ENCODE measurements around the gene VPS72. TPM values are rescaled to one million over a fixed set of nuclear protein-coding genes. Genes with fewer than 3 reads are reported as not detected.

The VPS72 gene
- total and polyA plus RNA-seq, 5 experiments from 2014 or later: 58.3 to 79.1 (median 69.7) TPM

DNA sequence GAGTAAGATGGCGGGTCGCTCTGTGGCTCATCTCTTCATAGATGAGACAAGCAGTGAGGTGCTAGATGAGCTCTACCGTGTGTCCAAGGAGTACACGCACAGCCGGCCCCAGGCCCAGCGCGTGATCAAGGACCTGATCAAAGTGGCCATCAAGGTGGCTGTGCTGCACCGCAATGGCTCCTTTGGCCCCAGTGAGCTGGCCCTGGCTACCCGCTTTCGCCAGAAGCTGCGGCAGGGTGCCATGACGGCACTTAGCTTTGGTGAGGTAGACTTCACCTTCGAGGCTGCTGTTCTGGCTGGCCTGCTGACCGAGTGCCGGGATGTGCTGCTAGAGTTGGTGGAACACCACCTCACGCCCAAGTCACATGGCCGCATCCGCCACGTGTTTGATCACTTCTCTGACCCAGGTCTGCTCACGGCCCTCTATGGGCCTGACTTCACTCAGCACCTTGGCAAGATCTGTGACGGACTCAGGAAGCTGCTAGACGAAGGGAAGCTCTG lies 31.2 kb downstream of the VPS72 start:
- POLR2A ChIA-PET: interaction anchor here (0.5 to 4.0 kb wide), 11 partner anchors 7 to 111 kb away, joined by 3 to 61 read pairs (median 12); partner anchors contain the start of genes C1orf56, CDC42SE1, GABPB2 and LYSMD1
- H3K27me3 Mint-ChIP-seq: no peaks in the 10 kb centered on the region
- peaks cover 0 to 36% (median 23%) of the 10 kb centered on the region in 3 donors for H3K36me3 Mint-ChIP-seq
- no peaks in the 10 kb centered on the region for H3K9me3 Mint-ChIP-seq
- no peak for ATAC-seq
- DNase-seq: no peak
- H3K4me1 Mint-ChIP-seq: peaks cover 29 to 74% (median 65%) of the 10 kb centered on the region in 4 donors
- H3K27ac Mint-ChIP-seq: peak overlapping the region; percentile 88 to 98 (median 94)
- H3K4me3 Mint-ChIP-seq: peak overlapping the region; percentile 96 to 100 (median 99)

DNA sequence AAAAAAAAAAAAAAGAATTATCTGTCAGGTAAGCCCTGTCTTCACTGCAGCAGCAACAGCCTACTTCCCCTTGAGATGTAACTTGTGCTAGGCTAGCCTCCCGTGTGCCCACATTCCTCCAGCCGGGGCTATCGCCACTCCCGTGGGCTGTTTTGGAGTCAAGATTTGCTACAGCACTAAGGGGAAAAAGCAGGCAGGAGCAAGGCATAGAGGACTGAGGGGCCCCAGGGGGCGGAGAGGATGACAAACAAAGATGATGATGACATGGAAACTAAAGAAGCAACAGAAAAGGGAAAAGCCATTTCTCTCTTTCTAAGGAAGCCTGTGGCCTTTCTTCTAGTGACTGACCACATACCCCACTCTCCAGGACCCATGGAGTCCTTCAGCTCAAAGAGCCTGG lies 31.7 kb downstream of the VPS72 start:
- Mint-ChIP-seq H3K27ac (peak overlapping the region; percentile 88 to 98 (median 94)), H3K4me3 (peak overlapping the region; percentile 96 to 100 (median 99)), H3K9me3 (no peaks in the 10 kb centered on the region), H3K36me3 (peaks cover 0 to 32% (median 23%) of the 10 kb centered on the region in 3 donors), H3K27me3 (no peaks in the 10 kb centered on the region), H3K4me1 (peaks cover 29 to 72% (median 63%) of the 10 kb centered on the region in 4 donors)
- POLR2A ChIA-PET: interaction anchor here (0.5 to 4.0 kb wide), 17 partner anchors 8 to 795 kb away, joined by 3 to 61 read pairs (median 8); partner anchors contain the start of genes C1orf56, CDC42SE1, GABPB2 and LYSMD1
- ATAC-seq: no peak
- DNase-seq: peak in 2 of 10 donors; percentile 16 to 17

DNA sequence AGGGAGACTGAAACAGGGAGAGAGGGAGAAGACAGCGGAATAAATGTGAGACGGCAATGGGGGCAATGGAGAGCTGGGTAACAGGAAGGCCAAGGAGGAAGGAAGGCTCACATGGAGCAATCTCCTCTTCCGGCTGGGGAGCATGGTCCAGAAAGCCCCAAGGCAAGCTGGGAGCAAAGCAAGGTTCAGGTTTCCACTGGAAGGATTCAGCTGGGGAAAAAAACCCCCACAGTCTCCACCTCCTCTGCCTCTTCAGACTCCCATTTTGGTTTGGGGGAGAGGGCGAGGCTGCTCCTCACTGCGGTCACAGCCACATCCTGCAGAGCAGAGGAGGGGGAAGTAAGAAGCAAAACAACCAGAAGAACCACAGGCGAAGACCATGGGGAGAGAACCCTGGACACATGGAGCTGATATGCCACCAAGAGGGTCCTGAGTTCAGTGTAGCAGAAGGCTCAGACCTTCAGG lies 32.9 kb downstream of the VPS72 start:
- Mint-ChIP-seq H3K9me3 (no peaks in the 10 kb centered on the region), H3K4me3 (peak overlapping the region; percentile 96 to 100 (median 99)), H3K27me3 (no peaks in the 10 kb centered on the region), H3K36me3 (peaks cover 0 to 30% (median 23%) of the 10 kb centered on the region in 3 donors), H3K27ac (peak overlapping the region; percentile 88 to 98 (median 95)), H3K4me1 (peaks cover 29 to 60% (median 55%) of the 10 kb centered on the region in 4 donors)
- peak in 9 of 10 donors; percentile 36 to 76 (median 55) for DNase-seq
- POLR2A ChIA-PET: interaction anchor here (0.8 to 4.0 kb wide), 34 partner anchors 9 to 793 kb away, joined by 3 to 61 read pairs (median 7); partner anchors contain the start of genes C1orf56, CDC42SE1, GABPB2 and LYSMD1
- peak; percentile 53 to 54 for ATAC-seq

DNA sequence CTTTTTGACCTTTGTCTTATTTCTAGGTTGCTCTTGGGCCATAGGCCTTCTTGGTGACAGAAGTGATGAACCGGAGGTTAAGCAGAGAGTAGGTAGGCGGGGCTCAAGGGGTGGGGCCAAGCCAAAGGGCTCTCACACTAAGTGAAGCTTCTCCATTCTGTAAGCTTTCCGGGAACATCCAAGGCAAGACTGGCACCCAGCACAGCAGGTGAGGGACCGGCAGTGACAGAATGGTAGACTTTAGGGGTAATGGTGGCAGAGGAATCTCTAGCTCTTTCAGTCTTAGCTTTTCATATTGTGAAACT lies 33.5 kb downstream of the VPS72 start, which contains the start of gene TNFAIP8L2:
Gene TNFAIP8L2, plus strand, starts transcription at position 135 of the 305 bp plus-strand sequence. CDS start 2,049 bp downstream, outside the sequence.
- peaks cover 0 to 25% (median 22%) of the 10 kb centered on the region in 3 donors for H3K36me3 Mint-ChIP-seq
- H3K9me3 Mint-ChIP-seq: no peaks in the 10 kb centered on the region
- H3K27me3 Mint-ChIP-seq: no peaks in the 10 kb centered on the region
- peak; percentile 82 to 85 for ATAC-seq
- H3K27ac Mint-ChIP-seq: peak within 1 kb of the TSS; percentile 88 to 98 (median 95)
- DNase-seq: peak; percentile 54 to 81 (median 62)
- peak within 1 kb of the TSS; percentile 96 to 100 (median 99) for H3K4me3 Mint-ChIP-seq
- peaks cover 27 to 53% (median 49%) of the 10 kb centered on the region in 4 donors for H3K4me1 Mint-ChIP-seq
- POLR2A ChIA-PET: interaction anchor here (0.8 to 4.0 kb wide), 27 partner anchors 10 to 793 kb away, joined by 3 to 61 read pairs (median 7); partner anchors contain the start of genes C1orf56, CDC42SE1, GABPB2 and LYSMD1

DNA sequence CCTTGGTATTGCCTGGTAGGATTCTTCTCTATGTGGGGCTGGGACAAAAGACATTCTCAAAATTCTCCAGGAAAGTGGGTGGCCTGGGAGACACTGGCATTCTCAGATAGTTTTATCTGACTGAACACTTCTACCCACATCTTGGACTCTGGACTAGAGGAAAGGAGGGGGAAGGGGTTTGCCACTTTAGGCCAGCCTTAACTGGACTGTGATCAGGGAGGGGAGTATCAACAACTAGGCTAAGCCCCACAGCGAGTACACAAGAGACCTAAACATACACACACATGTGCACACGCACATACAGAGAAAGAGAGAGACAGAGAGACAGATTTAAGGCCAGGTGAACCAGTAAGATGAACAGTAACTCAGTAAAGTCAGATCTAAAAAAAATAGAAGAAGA lies 42.3 kb downstream of the VPS72 start:
- POLR2A ChIA-PET: interaction anchor here (0.6 to 4.4 kb wide), 3 partner anchors 13 to 108 kb away, joined by 3 to 20 read pairs (median 5); no protein-coding TSS in a partner anchor
- no peaks in the 10 kb centered on the region for H3K9me3 Mint-ChIP-seq
- DNase-seq: no peak
- no peaks in the 10 kb centered on the region for H3K27me3 Mint-ChIP-seq
- peak overlapping the region in 9 of 10 donors; percentile 91 to 99 (median 97) for H3K4me3 Mint-ChIP-seq
- H3K36me3 Mint-ChIP-seq: no peaks in the 10 kb centered on the region
- H3K4me1 Mint-ChIP-seq: peaks cover 11 to 23% (median 14%) of the 10 kb centered on the region in 4 donors
- no peak for ATAC-seq
- H3K27ac Mint-ChIP-seq: peak overlapping the region in 5 of 10 donors; percentile 4 to 97 (median 56)

DNA sequence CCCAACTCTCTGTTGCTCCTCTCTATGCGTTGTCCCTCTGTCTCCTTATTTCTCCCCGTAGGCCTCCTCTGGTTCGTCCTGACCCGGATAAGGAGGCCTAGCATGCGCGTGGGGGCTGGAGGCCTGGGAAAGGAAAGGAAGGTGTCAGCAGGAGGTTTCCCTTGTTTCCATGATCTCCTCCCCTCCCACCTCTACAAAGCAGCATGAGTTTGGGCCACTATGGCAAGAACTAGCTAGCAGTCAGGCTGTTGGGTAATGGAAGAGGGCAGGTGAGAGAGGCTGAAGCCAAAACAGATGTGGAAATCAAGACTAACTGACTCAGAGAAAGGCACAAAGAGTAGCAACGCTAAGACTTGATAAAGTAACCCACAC lies 42.9 kb downstream of the VPS72 start:
- ATAC-seq (no peak), DNase-seq (no peak)
- H3K27me3 Mint-ChIP-seq: no peaks in the 10 kb centered on the region
- H3K4me1 Mint-ChIP-seq: peaks cover 11 to 23% (median 14%) of the 10 kb centered on the region in 4 donors
- peak overlapping the region; percentile 91 to 100 (median 97) for H3K4me3 Mint-ChIP-seq
- peak overlapping the region; percentile 30 to 97 (median 82) for H3K27ac Mint-ChIP-seq
- H3K9me3 Mint-ChIP-seq: no peaks in the 10 kb centered on the region
- H3K36me3 Mint-ChIP-seq: no peaks in the 10 kb centered on the region
- POLR2A ChIA-PET: interaction anchor here (1.5 to 4.4 kb wide), 2 partner anchors 9 to 16 kb away, joined by 10 to 20 read pairs; partner anchors contain the start of gene TNFAIP8L2

DNA sequence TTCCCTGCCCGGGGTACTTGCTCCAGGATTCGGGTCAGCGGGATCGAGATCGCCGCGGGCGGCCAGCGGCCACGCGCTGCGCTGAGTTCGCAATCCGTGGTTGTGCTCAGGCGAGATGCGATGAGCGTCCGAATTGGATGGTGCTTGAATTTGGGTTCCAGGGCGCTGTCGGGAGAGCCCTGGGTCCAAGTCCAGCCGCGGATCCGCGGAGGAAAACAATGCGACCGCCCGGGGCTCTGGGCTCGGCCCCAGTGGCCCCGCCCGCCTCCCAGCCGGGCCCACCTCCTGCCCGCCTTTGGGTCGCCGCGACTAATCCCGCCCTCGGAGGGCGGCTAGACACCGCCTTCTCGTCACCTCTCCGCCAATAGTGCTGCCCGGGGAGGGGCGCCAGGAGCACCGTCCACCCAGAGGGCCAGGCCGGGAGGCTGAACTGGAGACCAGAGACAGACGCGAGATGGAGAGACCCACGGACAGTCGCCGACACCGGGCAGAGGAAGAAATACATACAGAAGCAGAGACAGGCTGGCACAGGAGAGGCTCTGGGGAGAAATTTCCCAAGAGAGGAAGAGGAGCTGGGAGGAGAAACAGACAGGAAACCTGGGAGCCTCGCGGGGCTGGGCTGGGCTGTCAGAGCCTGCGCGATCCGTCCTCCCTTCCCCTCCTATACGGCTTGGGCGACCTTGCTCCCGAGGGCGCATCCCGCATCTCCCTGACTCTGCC lies 43.4 kb downstream of the VPS72 start, which contains the start of gene SEMA6C:
Gene SEMA6C, minus strand, starts transcription at position 220 of the 720 bp plus-strand sequence. CDS start 4,010 bp downstream, outside the sequence.
- Mint-ChIP-seq H3K27ac (peak within 1 kb of the TSS; percentile 61 to 97 (median 86)), H3K4me3 (peak within 1 kb of the TSS; percentile 91 to 100 (median 97)), H3K4me1 (peaks cover 11 to 23% (median 14%) of the 10 kb centered on the region in 4 donors), H3K27me3 (no peaks in the 10 kb centered on the region), H3K9me3 (no peaks in the 10 kb centered on the region), H3K36me3 (no peaks in the 10 kb centered on the region)
- peak; percentile 74 to 90 (median 82) for DNase-seq
- POLR2A ChIA-PET: interaction anchor here (0.6 to 4.4 kb wide), 4 partner anchors 10 to 221 kb away, joined by 3 to 20 read pairs (median 6); partner anchors contain the start of genes SETDB1 and TNFAIP8L2
- peak; percentile 98 to 99 for ATAC-seq

DNA sequence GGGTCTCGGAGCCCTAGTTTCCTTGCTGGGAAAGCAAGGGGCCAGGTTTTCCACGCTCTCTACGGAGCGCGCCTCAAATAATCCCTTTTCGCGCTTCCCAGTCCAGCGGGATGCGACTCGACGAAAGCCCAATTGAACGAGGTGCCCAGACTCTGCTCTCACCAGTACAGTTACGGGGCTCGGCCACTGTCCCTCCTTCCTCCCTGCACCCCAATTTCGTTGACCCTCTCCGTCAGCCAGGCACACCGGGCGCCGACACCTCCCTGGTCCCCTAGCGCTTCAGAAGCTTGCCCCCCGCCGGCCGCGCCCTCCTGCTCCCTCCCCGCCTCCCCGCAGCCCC lies 44.0 kb downstream of the VPS72 start:
- POLR2A ChIA-PET: interaction anchor here (0.6 to 4.4 kb wide), 4 partner anchors 10 to 220 kb away, joined by 3 to 20 read pairs (median 6); partner anchors contain the start of genes SETDB1 and TNFAIP8L2
- Mint-ChIP-seq H3K27me3 (no peaks in the 10 kb centered on the region), H3K27ac (peak overlapping the region in 6 of 10 donors; percentile 47 to 97 (median 92)), H3K36me3 (no peaks in the 10 kb centered on the region), H3K9me3 (no peaks in the 10 kb centered on the region), H3K4me3 (peak overlapping the region; percentile 91 to 100 (median 97)), H3K4me1 (peaks cover 11 to 23% (median 14%) of the 10 kb centered on the region in 4 donors)
- peak; percentile 9 to 23 for ATAC-seq
- peak in 1 of 10 donors; percentile 9 for DNase-seq

DNA sequence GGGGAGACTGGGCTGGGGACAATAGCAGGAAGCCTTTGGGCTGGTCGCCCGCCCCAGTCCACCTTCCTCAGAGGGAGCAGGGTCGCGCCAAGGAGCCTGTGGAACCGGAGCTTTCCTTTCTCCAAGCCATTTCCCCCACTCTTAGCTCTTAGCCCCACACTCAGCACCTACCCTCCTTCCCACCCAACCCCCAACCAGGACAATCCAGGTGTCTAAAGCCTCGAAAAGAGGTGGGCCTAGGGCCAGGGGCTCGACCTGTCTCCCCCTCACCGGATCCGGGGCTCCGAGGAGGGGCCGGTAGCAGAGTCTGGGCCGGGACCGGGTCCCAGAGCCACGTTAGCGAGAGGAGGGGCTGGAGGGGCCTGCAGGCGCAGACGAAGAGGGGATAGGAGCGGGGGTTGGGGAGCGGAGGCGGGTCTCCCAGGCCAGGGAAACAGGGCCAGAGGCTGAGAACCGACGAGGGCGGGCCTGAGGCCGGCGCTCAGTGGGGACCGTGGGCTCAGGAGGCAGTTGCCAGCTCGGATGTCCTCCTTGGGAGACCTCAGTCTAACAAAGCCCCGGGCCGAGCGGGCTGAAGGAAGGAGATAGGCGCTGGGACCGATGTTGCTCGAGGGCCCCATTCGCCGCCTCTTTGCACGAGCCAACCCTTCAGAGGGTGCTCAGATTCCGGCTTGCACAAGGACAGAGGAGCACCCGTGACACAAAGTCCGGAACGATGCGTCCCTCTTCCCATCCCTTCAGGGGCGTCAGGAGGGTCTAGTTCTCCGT lies 44.5 kb downstream of the VPS72 start:
- peak in 2 of 10 donors; percentile 29 to 39 for DNase-seq
- Mint-ChIP-seq H3K4me3 (peak overlapping the region; percentile 91 to 100 (median 97)), H3K27ac (peak overlapping the region in 4 of 10 donors; percentile 47 to 97 (median 78)), H3K27me3 (no peaks in the 10 kb centered on the region), H3K4me1 (peaks cover 11 to 23% (median 14%) of the 10 kb centered on the region in 4 donors), H3K9me3 (no peaks in the 10 kb centered on the region), H3K36me3 (no peaks in the 10 kb centered on the region)
- ATAC-seq: peak; percentile 18 to 21
- POLR2A ChIA-PET: interaction anchor here (0.6 to 4.4 kb wide), 5 partner anchors 12 to 220 kb away, joined by 3 to 20 read pairs (median 3); partner anchors contain the start of gene SETDB1

DNA sequence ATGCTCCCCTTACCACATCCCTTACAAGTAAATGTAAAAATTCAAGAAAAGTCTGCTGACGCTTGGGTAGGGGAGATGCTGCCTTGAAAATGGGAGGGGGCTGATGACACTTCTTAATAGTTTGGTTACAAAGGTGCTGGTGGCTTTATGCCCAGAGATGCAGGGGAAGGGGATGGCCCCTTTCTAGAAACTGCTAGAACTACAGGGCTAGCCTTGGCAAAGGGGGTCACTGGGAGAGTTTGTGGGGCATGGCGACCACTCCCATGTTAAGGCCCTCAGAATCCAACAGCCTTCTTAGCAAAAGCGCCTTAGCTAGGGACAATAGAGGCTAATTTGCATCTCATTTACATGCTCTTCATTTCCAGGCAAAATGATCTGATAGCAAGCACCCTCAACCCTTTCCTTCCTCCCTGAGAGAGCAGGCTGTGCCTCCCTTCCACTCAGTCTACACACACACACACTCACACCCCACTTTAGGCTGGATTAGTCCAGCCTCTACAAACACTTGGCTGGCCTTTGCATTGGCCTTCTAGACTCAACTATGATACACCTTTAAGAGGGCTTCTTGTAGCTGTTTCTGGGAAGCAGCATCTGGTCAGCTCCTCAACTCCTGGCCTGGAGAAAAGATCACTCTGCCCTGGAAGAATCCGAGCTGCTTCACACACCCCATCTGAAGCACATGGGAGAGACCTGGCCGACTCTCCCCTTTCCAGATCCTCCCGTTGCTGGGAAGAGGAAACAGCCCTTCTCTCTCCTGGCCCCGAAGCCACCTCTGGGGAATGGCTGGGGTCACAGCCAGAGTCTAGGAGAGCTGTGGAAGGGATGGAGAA lies 45.3 kb downstream of the VPS72 start:
- POLR2A ChIA-PET: interaction anchor here (0.6 to 4.4 kb wide), 5 partner anchors 13 to 29 kb away, joined by 3 to 24 read pairs (median 6); no protein-coding TSS in a partner anchor
- no peaks in the 10 kb centered on the region for H3K36me3 Mint-ChIP-seq

DNA sequence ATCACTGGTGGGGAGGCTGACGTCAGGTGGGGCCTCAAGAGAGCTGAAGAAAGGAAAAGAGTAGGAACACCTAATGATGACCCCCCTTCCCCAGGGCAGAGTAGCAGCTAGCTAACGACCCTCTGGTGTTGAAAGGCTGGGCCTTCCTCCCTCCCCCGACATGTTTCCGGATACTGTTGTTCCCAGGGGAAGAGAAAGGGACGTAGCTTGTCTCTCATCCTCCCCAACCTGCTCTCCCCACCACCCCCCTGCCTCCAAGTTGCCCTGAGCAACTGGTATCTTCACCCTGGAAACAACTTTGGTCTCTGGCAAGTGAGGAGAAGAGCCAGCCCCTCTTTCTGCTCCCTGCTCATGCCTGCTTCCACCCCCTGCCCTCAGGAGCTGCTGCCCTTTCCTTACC lies 46.0 kb downstream of the VPS72 start:
- ATAC-seq (no peak), DNase-seq (no peak)
- Mint-ChIP-seq H3K36me3 (no peaks in the 10 kb centered on the region), H3K4me3 (no peak overlapping the region), H3K27me3 (no peaks in the 10 kb centered on the region), H3K4me1 (peaks cover 11 to 23% (median 14%) of the 10 kb centered on the region in 4 donors), H3K27ac (no peak overlapping the region), H3K9me3 (no peaks in the 10 kb centered on the region)
- POLR2A ChIA-PET: interaction anchor here (1.1 to 3.9 kb wide), 2 partner anchors 12 to 86 kb away, joined by 5 to 24 read pairs; no protein-coding TSS in a partner anchor

More for the DNA sequence above, 45.3 kb downstream of the VPS72 start:
- H3K9me3 Mint-ChIP-seq: no peaks in the 10 kb centered on the region
- H3K4me1 Mint-ChIP-seq: peaks cover 11 to 23% (median 14%) of the 10 kb centered on the region in 4 donors
- DNase-seq: no peak
- no peak for ATAC-seq
- peak overlapping the region in 1 of 10 donors; percentile 25 for H3K27ac Mint-ChIP-seq
- no peaks in the 10 kb centered on the region for H3K27me3 Mint-ChIP-seq
- peak overlapping the region in 9 of 10 donors; percentile 2 to 99 (median 50) for H3K4me3 Mint-ChIP-seq

Measured in naive thymus-derived CD8-positive, alpha-beta T cell (primary cell).